GM12873 (cell line): ENCODE measurements around the gene ANP32E.

Experiments
- CTCF ChIP-seq: IDR thresholded peaks from 2 replicates; pipeline ENCODE4 v1.5.1; 2012; ENCODE audit warnings: low read depth, mild to moderate bottlenecking, moderate library complexity, low read length, control low read depth; ENCODE audit not compliant: insufficient read depth; ENCODE audit errors: missing control alignments

Gene ANP32E

GRCh38 chr1:150210706-150211105 lies 25.2 kb downstream of the ANP32E start:
- TF ChIP-seq CTCF = no peak

- no peak for TF ChIP-seq CTCF
These were observed 25.8 kb downstream of the ANP32E start for GRCh38 chr1:150210091-150210490.

GRCh38 chr1:150207281-150207971 lies 28.5 kb downstream of the ANP32E start:
- TF ChIP-seq CTCF = no peak

- no peak for TF ChIP-seq CTCF
These were observed 39.5 kb downstream of the ANP32E start for GRCh38 chr1:150196417-150196816.

GRCh38 chr1:150194381-150195031 lies 41.4 kb downstream of the ANP32E start:
- no peak for TF ChIP-seq CTCF

GRCh38 chr1:150192012-150192411 lies 43.9 kb downstream of the ANP32E start:
- TF ChIP-seq CTCF = no peak

GRCh38 chr1:150187560-150187931 lies 48.4 kb downstream of the ANP32E start:
- TF ChIP-seq CTCF = no peak
